GM19351 (cell line): Measurements from ENCODE around the gene SIGLEC9.

Experiments
- ATAC-seq: cut with Tn5 transposase; IDR thresholded peaks from one replicate; pipeline ENCODE4 v1.9.1; 2021; ENCODE audit warnings: mild to moderate bottlenecking, moderate library complexity; ENCODE audit not compliant: unreplicated experiment

SIGLEC9 gene

GRCh38 chr19:51124729-51125128 lies at the start of gene SIGLEC9:
Gene SIGLEC9, plus strand, starts transcription at chr19:51124906. Its CDS starts 69 bp downstream, at chr19:51124975.
- no peak for ATAC-seq

- no peak for ATAC-seq
Observed at GRCh38 chr19:51075998-51076397, 48.7 kb upstream of the SIGLEC9 start.

GRCh38 chr19:51076631-51077213 lies 48.0 kb upstream of the SIGLEC9 start:
- ATAC-seq = no peak

- no peak for ATAC-seq
Observed at GRCh38 chr19:51078104-51078503, 46.6 kb upstream of the SIGLEC9 start.

- no peak for ATAC-seq
Observed at GRCh38 chr19:51078731-51079130, 46.0 kb upstream of the SIGLEC9 start.

- no peak for ATAC-seq
Observed at GRCh38 chr19:51079481-51080110, 45.1 kb upstream of the SIGLEC9 start.

GRCh38 chr19:51081476-51081875 lies 43.2 kb upstream of the SIGLEC9 start:
- no peak for ATAC-seq

GRCh38 chr19:51082611-51083010 lies 42.1 kb upstream of the SIGLEC9 start, which contains the start of gene KLK14:
Gene KLK14, minus strand, starts transcription at chr19:51082887. Its CDS starts 273 bp downstream, at chr19:51082614.
- no peak for ATAC-seq

- ATAC-seq = no peak
Observed at GRCh38 chr19:51083181-51083580, 41.5 kb upstream of the SIGLEC9 start.

GRCh38 chr19:51083783-51084182 lies 40.9 kb upstream of the SIGLEC9 start:
- no peak for ATAC-seq

GRCh38 chr19:51084505-51084904 lies 40.2 kb upstream of the SIGLEC9 start:
- ATAC-seq = no peak

GRCh38 chr19:51086153-51086850 lies 38.4 kb upstream of the SIGLEC9 start:
- no peak for ATAC-seq

GRCh38 chr19:51089786-51090185 lies 34.9 kb upstream of the SIGLEC9 start:
- no peak for ATAC-seq

- ATAC-seq = no peak
Observed at GRCh38 chr19:51090471-51090870, 34.2 kb upstream of the SIGLEC9 start.

GRCh38 chr19:51091126-51091525 lies 33.6 kb upstream of the SIGLEC9 start:
- no peak for ATAC-seq

- ATAC-seq = no peak
Observed at GRCh38 chr19:51091895-51092873, 32.5 kb upstream of the SIGLEC9 start.

- ATAC-seq = no peak
Observed at GRCh38 chr19:51093101-51093500, 31.6 kb upstream of the SIGLEC9 start.

GRCh38 chr19:51093510-51094345 lies 31.0 kb upstream of the SIGLEC9 start:
- no peak for ATAC-seq

GRCh38 chr19:51094696-51095279 lies 29.9 kb upstream of the SIGLEC9 start:
- no peak for ATAC-seq
